Ishikawa (cell line): ENCODE data around the gene POU2F1.

Experiments used
- CEBPB ChIP-seq: IDR thresholded peaks from 2 replicates; pipeline ENCODE4 v1.6.1; 2012
- CREB1 ChIP-seq: IDR thresholded peaks from 2 replicates; pipeline ENCODE4 v1.6.1; 2012; ENCODE audit warnings: low read depth
- EGR1 ChIP-seq: IDR thresholded peaks from 2 replicates; pipeline ENCODE4 v1.6.1; 2012
- EP300 ChIP-seq: IDR thresholded peaks from 2 replicates; pipeline ENCODE4 v1.6.1; 2012; ENCODE audit warnings: borderline replicate concordance
- FOXM1 ChIP-seq: IDR thresholded peaks from 2 replicates; pipeline ENCODE4 v1.6.1; 2012; ENCODE audit warnings: low read depth, borderline replicate concordance
- MAX ChIP-seq: IDR thresholded peaks from 2 replicates; pipeline ENCODE4 v1.6.1; 2012
- NFIC ChIP-seq: IDR thresholded peaks from 2 replicates; pipeline ENCODE4 v1.6.1; 2012
- RAD21 ChIP-seq: IDR thresholded peaks from 2 replicates; pipeline ENCODE4 v1.6.1; 2012; ENCODE audit warnings: low read depth
- REST ChIP-seq: IDR thresholded peaks from 2 replicates; pipeline ENCODE4 v1.6.1; 2012; ENCODE audit warnings: low read depth, mild to moderate bottlenecking
- TAF1 ChIP-seq: IDR thresholded peaks from 2 replicates; pipeline ENCODE4 v1.6.1; 2012; ENCODE audit warnings: low read depth, mild to moderate bottlenecking
- TCF12 ChIP-seq: IDR thresholded peaks from 2 replicates; pipeline ENCODE4 v1.6.1; 2012; ENCODE audit warnings: low read depth
- TEAD4 ChIP-seq: IDR thresholded peaks from 2 replicates; pipeline ENCODE4 v1.6.1; 2012
- USF1 ChIP-seq: IDR thresholded peaks from 2 replicates; pipeline ENCODE4 v1.6.1; 2012
- YY1 ChIP-seq: IDR thresholded peaks from 2 replicates; pipeline ENCODE4 v1.6.1; 2012; ENCODE audit warnings: low read depth
- ZBTB7A ChIP-seq: IDR thresholded peaks from 2 replicates; pipeline ENCODE4 v1.6.1; 2012; ENCODE audit warnings: low read depth

The POU2F1 gene

GRCh38 chr1:167314671-167315070 is 94.0 kb downstream of the POU2F1 start:
- no peak for TF ChIP-seq EP300
- TF ChIP-seq REST, result no peak
- no peak for TF ChIP-seq USF1
- no peak for TF ChIP-seq NFIC
- no peak for TF ChIP-seq CEBPB
- TF ChIP-seq CREB1, result no peak
- TF ChIP-seq TEAD4, result no peak
- no peak for TF ChIP-seq TCF12
- no peak for TF ChIP-seq YY1
- TF ChIP-seq EGR1, result no peak
- no peak for TF ChIP-seq ZBTB7A
- TF ChIP-seq TAF1, result no peak

GRCh38 chr1:167317463-167317862 is 96.8 kb downstream of the POU2F1 start:
- TF ChIP-seq RAD21, result no peak
- no peak for TF ChIP-seq EP300
- no peak for TF ChIP-seq NFIC
- TF ChIP-seq CREB1, result no peak
- no peak for TF ChIP-seq TCF12
- TF ChIP-seq USF1, result no peak
- TF ChIP-seq REST, result no peak

GRCh38 chr1:167322483-167322882 is 101.8 kb downstream of the POU2F1 start:
- TF ChIP-seq NFIC, result no peak
- TF ChIP-seq USF1, result no peak
- TF ChIP-seq EGR1, result no peak
- TF ChIP-seq REST, result no peak
- no peak for TF ChIP-seq FOXM1
- no peak for TF ChIP-seq MAX
- TF ChIP-seq CEBPB, result no peak
- no peak for TF ChIP-seq ZBTB7A
- no peak for TF ChIP-seq TEAD4
- no peak for TF ChIP-seq TAF1
- TF ChIP-seq TCF12, result no peak
- no peak for TF ChIP-seq YY1
- no peak for TF ChIP-seq RAD21

GRCh38 chr1:167325151-167325550 is 104.5 kb downstream of the POU2F1 start:
- TF ChIP-seq YY1, result no peak
- no peak for TF ChIP-seq TCF12
- no peak for TF ChIP-seq REST
- TF ChIP-seq MAX, result no peak
- TF ChIP-seq TEAD4, result no peak
- no peak for TF ChIP-seq CEBPB
- no peak for TF ChIP-seq CREB1
- TF ChIP-seq RAD21, result no peak
- TF ChIP-seq ZBTB7A, result no peak
- TF ChIP-seq NFIC, result no peak
- TF ChIP-seq FOXM1, result no peak
- TF ChIP-seq EP300, result no peak
- no peak for TF ChIP-seq USF1
- TF ChIP-seq TAF1, result no peak
- no peak for TF ChIP-seq EGR1
